Heart right ventricle (tissue), 16 donors: ENCODE data around the gene KRT84. TPM values are rescaled to one million over a fixed set of nuclear protein-coding genes. Genes with fewer than 3 reads are reported as not detected.

Experiments used
- ATAC-seq, 8 donors: fragments of 200-7000 bp; cut with Tn5 transposase; one replicate each; pipeline ENCODE4 v1.9.1; 2020; ENCODE audit warnings: mild to moderate bottlenecking in 8 of 8, moderate library complexity in 8 of 8, moderate number of reproducible peaks in 1 of 8
- DNase-seq, 2 donors: peaks; one replicate each; pipeline ENCODE4 v3.0.0-alpha.2; 2020
- H3K27ac ChIP-seq, 10 donors: fragments of 200-600 bp; sonication (generic) in 2 of 10; one replicate each; pipeline versions ENCODE4 v1.5.0 to v1.8.0; 2020 to 2022; ENCODE audit warnings: mild to moderate bottlenecking in 3 of 10
- H3K27me3 ChIP-seq, 7 donors: fragments of 200-600 bp; one replicate each; pipeline ENCODE4 v1.8.0; 2021 to 2022; ENCODE audit warnings: mild to moderate bottlenecking in 2 of 7
- H3K36me3 ChIP-seq, 9 donors: fragments of 200-600 bp; sonication (generic) in 1 of 9; one replicate each; pipeline versions ENCODE4 v1.5.0 to v1.8.0; 2020 to 2022; ENCODE audit warnings: mild to moderate bottlenecking in 2 of 9
- H3K4me1 ChIP-seq, 9 donors: fragments of 200-600 bp; sonication (generic) in 1 of 9; one replicate each; pipeline versions ENCODE4 v1.5.0 to v1.8.0; 2020 to 2022; ENCODE audit warnings: mild to moderate bottlenecking in 4 of 9
- H3K4me3 ChIP-seq, 10 donors: fragments of 200-600 bp; sonication (generic) in 2 of 10; one replicate each; pipeline versions ENCODE4 v1.5.0 to v1.8.0; 2020 to 2022; ENCODE audit warnings: mild to moderate bottlenecking in 7 of 10, moderate library complexity in 2 of 10
- H3K9me3 ChIP-seq, 11 donors: fragments of 200-600 bp in 10 of 11; sonication (generic) in 2 of 11; one replicate each; pipeline versions ENCODE4 v1.5.0 to v1.8.0; 2013 to 2022; ENCODE audit warnings: mild to moderate bottlenecking in 2 of 11, control low read depth in 1 of 11, moderate library complexity in 1 of 11
- CTCF ChIP-seq, 9 donors: fragments of 200-600 bp; sonication (generic) in 2 of 9; IDR thresholded peaks; one replicate each; pipeline versions ENCODE4 v1.5.0 to v1.8.0; 2021 to 2022; ENCODE audit warnings: antibody characterized with exemption in 9 of 9, mild to moderate bottlenecking in 5 of 9, moderate library complexity in 1 of 9
- WGBS, 2 donors: extraction: QIAGEN DNeasy Blood & Tissue Kit; methylation state at CpG; one replicate each; pipeline ENCODE4 v1.1.7; 2013; ENCODE audit warnings: inconsistent platforms in 1 of 2; 5-methylcytosine and 5-hydroxymethylcytosine counted together
- intact Hi-C, 10 donors: fragments of 100-400 bp; cut with DNase I; formaldehyde crosslinking; loops; one replicate each; pipeline versions ENCODE4 v1.11.1 to v1.14.2; 2022
- polyA plus RNA-seq, 2 donors: library from polyadenylated mRNA; stranded (reverse); fragments of 200-250 nt; gene quantifications; one replicate each; pipeline ENCODE4 v1.2.3, GENCODE V29; 2013
- total RNA-seq, 10 donors: library from RNA; stranded (reverse); fragmentation: NEBNext Ultra II Directional in 3 of 10; extraction: Animal tissue kit (Norgen Biotek cat#: 25700) in 3 of 10; gene quantifications; one replicate each; pipeline versions ENCODE4 v1.2.1 to v1.2.4, GENCODE V29; 2021 to 2023
- donor health status: Arrhythmogenic right ventricular cardiomyopathy.
- donor health status: ischemic (EF 13 %, LVEDD 7.1; RV severe dilation, severe dysfunction).
- donor health status: healthy with polysubstance abuse.
- donor health status: DM: no; HTN: yes; CAD: no.
- donor health status: DM: no; HTN: no; CAD: no.
- donor health status: ischemic (EF 25% LVEDD 6.9; RV normal size, moderate dysfunction).
- donor health status: ischemic (EF 25% LVEDD 5.7; RV mildly dilated, moderate dysfunction).
- donor health status: healthy.
- donor health status: DM: yes; HTN: yes; CAD: no.
- donor health status: Ischemic cardiomyopathy.
- donor health status: ischemic (EF 35%, LVEDD 5.7; RV mildly dilated, moderate dysfunction).
- donor health status: nonischemic (EF 11% LVEDD 7.7; RV severe dilation, severe dysfunction).
- donor health status: DM: yes; HTN: yes; CAD: no.
- donor health status: PGD.
- donor health status: ischemic (EF 29% LVEDD 5.4; RV normal size, mild dysfunction).
- donor health status: nonischemic (EF 23%, LVEDD 6.1; RV moderate dilation, normal function).

Gene KRT84
- total and polyA plus RNA-seq, 12 donors, result not detected

- Histone ChIP-seq H3K27me3 (peaks cover 0 to 49% (median 8%) of the 10 kb centered on the region in 7 donors), H3K4me3 (no peak overlapping the region), H3K9me3 (no peaks in the 10 kb centered on the region), H3K4me1 (no peaks in the 10 kb centered on the region), H3K27ac (no peak overlapping the region), H3K36me3 (no peaks in the 10 kb centered on the region)
- ATAC-seq (no peak), DNase-seq (no peak)
- intact Hi-C loops, result no loop called here
- WGBS, 2 donors, result 43 to 52% methylated on average over 3 of the region's 3 CpGs
- no peak for TF ChIP-seq CTCF (IDR thresholded peaks at IDR 0.05)
These were observed 17.6 kb upstream of the KRT84 start for GRCh38 chr12:52402873-52403540.

GRCh38 chr12:52402377-52402776 is 16.9 kb upstream of the KRT84 start:
- no peaks in the 10 kb centered on the region for H3K9me3 ChIP-seq
- TF ChIP-seq CTCF (IDR thresholded peaks at IDR 0.05), result no peak
- intact Hi-C loops, result no loop called here
- H3K4me1 ChIP-seq, result no peaks in the 10 kb centered on the region
- peaks cover 0 to 48% (median 8%) of the 10 kb centered on the region in 7 donors for H3K27me3 ChIP-seq
- H3K4me3 ChIP-seq, result no peak overlapping the region
- no peak overlapping the region for H3K27ac ChIP-seq
- 94 to 96% methylated on average over 2 of the region's 2 CpGs for WGBS, 2 donors
- no peaks in the 10 kb centered on the region for H3K36me3 ChIP-seq
- DNase-seq, result no peak
- ATAC-seq, result no peak

- H3K4me3 ChIP-seq, result no peak overlapping the region
- 81 to 87% methylated on average over 4 of the region's 4 CpGs for WGBS, 2 donors
- no peaks in the 10 kb centered on the region for H3K4me1 ChIP-seq
- intact Hi-C loops, result no loop called here
- ATAC-seq (no peak), DNase-seq (no peak)
- no peaks in the 10 kb centered on the region for H3K9me3 ChIP-seq
- TF ChIP-seq CTCF (IDR thresholded peaks at IDR 0.05), result no peak
- no peak overlapping the region for H3K27ac ChIP-seq
- H3K27me3 ChIP-seq, result peaks cover 0 to 52% (median 9%) of the 10 kb centered on the region in 7 donors
- H3K36me3 ChIP-seq, result no peaks in the 10 kb centered on the region
These were observed 16.5 kb upstream of the KRT84 start for GRCh38 chr12:52401926-52402325.

- TF ChIP-seq CTCF (IDR thresholded peaks at IDR 0.05), result no peak
- Histone ChIP-seq H3K27ac (no peak overlapping the region), H3K4me3 (no peak overlapping the region), H3K27me3 (peaks cover 0 to 56% (median 13%) of the 10 kb centered on the region in 7 donors), H3K4me1 (no peaks in the 10 kb centered on the region), H3K36me3 (no peaks in the 10 kb centered on the region), H3K9me3 (no peaks in the 10 kb centered on the region)
- DNase-seq (no peak), ATAC-seq (no peak)
- intact Hi-C loops, result no loop called here
- 87 to 91% methylated on average over 5 of the region's 5 CpGs for WGBS, 2 donors
These were observed 16.1 kb upstream of the KRT84 start for GRCh38 chr12:52401526-52401925.
